Stimulated activated CD8-positive, alpha-beta memory T cell treated with anti-CD3 and anti-CD28 coated beads, Interleukin-12 subunit alpha, Interleukin-12 subunit beta, amount 100 ng/mL, for 4 hours (primary cell): Measurements from ENCODE around the gene PAX6.

Experiments
- DNase-seq: peaks from one replicate; pipeline ENCODE4 v3.0.0-alpha.2; 2020; ENCODE audit warnings: low read depth

The PAX6 gene

GRCh38 chr11:31822175-31822926 is 11.2 kb upstream of the PAX6 start:
- no peak for DNase-seq

- no peak for DNase-seq
Observed at GRCh38 chr11:31821766-31822165, 10.6 kb upstream of the PAX6 start.

GRCh38 chr11:31821235-31821764 is 10.2 kb upstream of the PAX6 start:
- no peak for DNase-seq

- no peak for DNase-seq
Observed at GRCh38 chr11:31820438-31820818, 9.3 kb upstream of the PAX6 start.

GRCh38 chr11:31819621-31820437 is 8.7 kb upstream of the PAX6 start:
- no peak for DNase-seq

- no peak for DNase-seq
Observed at GRCh38 chr11:31818874-31819331, 7.8 kb upstream of the PAX6 start.

- DNase-seq: no peak
Observed at GRCh38 chr11:31818425-31818755, 7.3 kb upstream of the PAX6 start.

GRCh38 chr11:31817621-31818424 is 6.7 kb upstream of the PAX6 start:
- no peak for DNase-seq

- DNase-seq: no peak
Observed at GRCh38 chr11:31817054-31817620, 6.0 kb upstream of the PAX6 start.

- DNase-seq: no peak
Observed at GRCh38 chr11:31816468-31817053, 5.4 kb upstream of the PAX6 start.

- no peak for DNase-seq
Observed at GRCh38 chr11:31815711-31816467, 4.8 kb upstream of the PAX6 start.

- no peak for DNase-seq
Observed at GRCh38 chr11:31814176-31814868, 3.2 kb upstream of the PAX6 start.

GRCh38 chr11:31813391-31814175 is 2.5 kb upstream of the PAX6 start:
- no peak for DNase-seq

GRCh38 chr11:31812383-31813381 is 1.6 kb upstream of the PAX6 start:
- no peak for DNase-seq

- DNase-seq: no peak
Observed at GRCh38 chr11:31809857-31810778, 1.0 kb downstream of the PAX6 start.

GRCh38 chr11:31809541-31809856 is 1.6 kb downstream of the PAX6 start:
- no peak for DNase-seq
